Caki2 (cell line): ENCODE data around the gene CHST11. TPM values are rescaled to one million over a fixed set of nuclear protein-coding genes. Genes with fewer than 3 reads are reported as not detected.

ENCODE experiments used
- DNase-seq: peaks from one replicate; pipeline ENCODE4 v3.0.0-alpha.2; 2015; ENCODE audit warnings: low read depth
- in situ Hi-C: cut with HindIII; loops from 2 replicates; pipeline ENCODE4 v1.10.0; 2016; ENCODE audit warnings: low sequenced_read_pairs, low pct_unique_long_range_greater_than_20kb, mixed read lengths
- total RNA-seq: library from RNA; depleted of rRNA; stranded (reverse); fragments of >200 nt; shearing (Covaris generic); gene quantifications from 2 replicates; pipeline ENCODE4 v1.2.3, GENCODE V29; 2014; ENCODE audit warnings: low replicate concordance

The CHST11 gene
- total RNA-seq, 1 experiment from 2014 or later, result 51.3 TPM

- in situ Hi-C loops, result no loop called here
- DNase-seq, result no peak
Measured at GRCh38 chr12:104622928-104623327, 166.2 kb downstream of the CHST11 start.

GRCh38 chr12:104623883-104624282 is 167.1 kb downstream of the CHST11 start:
- no peak for DNase-seq
- in situ Hi-C loops, result no loop called here

GRCh38 chr12:104624529-104624928 is 167.8 kb downstream of the CHST11 start:
- in situ Hi-C loops, result no loop called here
- DNase-seq, result no peak

GRCh38 chr12:104626069-104626837 is 169.5 kb downstream of the CHST11 start:
- DNase-seq, result no peak

GRCh38 chr12:104627231-104627989 is 170.7 kb downstream of the CHST11 start:
- in situ Hi-C loops, result no loop called here
- no peak for DNase-seq

More at GRCh38 chr12:104626069-104626837, 169.5 kb downstream of the CHST11 start:
- in situ Hi-C loops, result no loop called here

GRCh38 chr12:104627990-104628830 is 171.5 kb downstream of the CHST11 start:
- in situ Hi-C loops, result no loop called here
- DNase-seq, result no peak

GRCh38 chr12:104628831-104629135 is 172.0 kb downstream of the CHST11 start:
- in situ Hi-C loops, result no loop called here
- no peak for DNase-seq

- in situ Hi-C loops, result no loop called here
Measured at GRCh38 chr12:104630230-104630670, 173.5 kb downstream of the CHST11 start.

GRCh38 chr12:104631867-104632266 is 175.1 kb downstream of the CHST11 start:
- no peak for DNase-seq
- in situ Hi-C loops, result no loop called here

More at GRCh38 chr12:104630230-104630670, 173.5 kb downstream of the CHST11 start:
- DNase-seq, result no peak

GRCh38 chr12:104632724-104633201 is 176.0 kb downstream of the CHST11 start:
- in situ Hi-C loops, result no loop called here
- no peak for DNase-seq

GRCh38 chr12:104634044-104634443 is 177.3 kb downstream of the CHST11 start:
- in situ Hi-C loops, result no loop called here
- DNase-seq, result no peak

GRCh38 chr12:104634852-104635251 is 178.1 kb downstream of the CHST11 start:
- in situ Hi-C loops, result no loop called here
- no peak for DNase-seq

- no peak for DNase-seq
- in situ Hi-C loops, result no loop called here
Measured at GRCh38 chr12:104635607-104636343, 179.0 kb downstream of the CHST11 start.

GRCh38 chr12:104636496-104636895 is 179.7 kb downstream of the CHST11 start:
- in situ Hi-C loops, result no loop called here
- no peak for DNase-seq

- in situ Hi-C loops, result no loop called here
- DNase-seq, result no peak
Measured at GRCh38 chr12:104637604-104638003, 180.9 kb downstream of the CHST11 start.

GRCh38 chr12:104638218-104638850 is 181.6 kb downstream of the CHST11 start:
- DNase-seq, result no peak

GRCh38 chr12:104638851-104639240 is 182.1 kb downstream of the CHST11 start:
- no peak for DNase-seq
- in situ Hi-C loops, result no loop called here

More at GRCh38 chr12:104638218-104638850, 181.6 kb downstream of the CHST11 start:
- in situ Hi-C loops, result no loop called here
